Sigmoid colon (tissue), 4 donors: ENCODE data around the gene TMEM35B.

Experiments used
- EP300 ChIP-seq, 4 donors: sonication (generic); formaldehyde crosslinking; IDR thresholded peaks; one replicate each; pipeline ENCODE4 v1.6.1; 2017; ENCODE audit warnings: antibody characterized with exemption in 4 of 4
- POLR2A ChIP-seq, 2 donors: fragments of 450-650 bp; IDR thresholded peaks; one replicate each; pipeline ENCODE4 v1.6.1; 2016; ENCODE audit warnings: antibody characterized with exemption in 2 of 2, mild to moderate bottlenecking in 2 of 2, moderate library complexity in 2 of 2
- POLR2AphosphoS5 ChIP-seq, 4 donors: sonication (generic); formaldehyde crosslinking; IDR thresholded peaks; one replicate each; pipeline ENCODE4 v1.6.1; 2017; ENCODE audit warnings: antibody characterized with exemption in 4 of 4
- TF ChIP-seq, protein P1 (sequence below), 4 experiments: fragments of 450-650 bp in 3 of 4; fragments of 200-600 bp in 1 of 4; IDR thresholded peaks; one replicate each; pipeline ENCODE4 v1.5.1; 2016 to 2019; ENCODE audit warnings: antibody characterized with exemption in 4 of 4, mild to moderate bottlenecking in 3 of 4, moderate library complexity in 2 of 4

DNA sequence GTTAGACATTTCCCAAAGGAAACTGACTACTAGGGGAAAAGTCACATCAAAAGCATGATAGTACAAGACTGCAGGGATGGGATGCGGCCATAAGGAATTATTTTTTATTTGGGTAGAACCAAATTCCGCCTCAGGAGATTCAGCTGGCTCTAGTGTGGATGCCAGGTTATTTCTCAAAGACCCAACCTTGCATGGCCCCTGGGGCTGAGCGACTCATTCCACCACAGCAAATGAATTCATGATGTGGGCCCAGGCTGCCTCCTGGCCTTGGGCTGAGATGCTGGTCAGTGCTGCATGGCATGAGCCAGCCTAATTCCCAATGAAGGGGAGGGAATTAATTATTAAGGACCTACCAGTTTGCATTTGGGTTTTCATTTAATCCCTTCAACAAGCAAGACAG is 11.8 kb downstream of the TMEM35B start:
- TF ChIP-seq POLR2A (IDR thresholded peaks at IDR 0.05), result no peak
- TF ChIP-seq, protein P1, sequence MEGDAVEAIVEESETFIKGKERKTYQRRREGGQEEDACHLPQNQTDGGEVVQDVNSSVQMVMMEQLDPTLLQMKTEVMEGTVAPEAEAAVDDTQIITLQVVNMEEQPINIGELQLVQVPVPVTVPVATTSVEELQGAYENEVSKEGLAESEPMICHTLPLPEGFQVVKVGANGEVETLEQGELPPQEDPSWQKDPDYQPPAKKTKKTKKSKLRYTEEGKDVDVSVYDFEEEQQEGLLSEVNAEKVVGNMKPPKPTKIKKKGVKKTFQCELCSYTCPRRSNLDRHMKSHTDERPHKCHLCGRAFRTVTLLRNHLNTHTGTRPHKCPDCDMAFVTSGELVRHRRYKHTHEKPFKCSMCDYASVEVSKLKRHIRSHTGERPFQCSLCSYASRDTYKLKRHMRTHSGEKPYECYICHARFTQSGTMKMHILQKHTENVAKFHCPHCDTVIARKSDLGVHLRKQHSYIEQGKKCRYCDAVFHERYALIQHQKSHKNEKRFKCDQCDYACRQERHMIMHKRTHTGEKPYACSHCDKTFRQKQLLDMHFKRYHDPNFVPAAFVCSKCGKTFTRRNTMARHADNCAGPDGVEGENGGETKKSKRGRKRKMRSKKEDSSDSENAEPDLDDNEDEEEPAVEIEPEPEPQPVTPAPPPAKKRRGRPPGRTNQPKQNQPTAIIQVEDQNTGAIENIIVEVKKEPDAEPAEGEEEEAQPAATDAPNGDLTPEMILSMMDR (IDR thresholded peaks at IDR 0.05), result no peak
- TF ChIP-seq POLR2AphosphoS5 (IDR thresholded peaks at IDR 0.05), result no peak
- TF ChIP-seq EP300 (IDR thresholded peaks at IDR 0.05), result no peak
